Measurements from ENCODE around the gene MDGA2.
A peak's percentile ranks its signal among the peaks of the same experiment; 100 is the strongest.

MDGA2 gene

DNA sequence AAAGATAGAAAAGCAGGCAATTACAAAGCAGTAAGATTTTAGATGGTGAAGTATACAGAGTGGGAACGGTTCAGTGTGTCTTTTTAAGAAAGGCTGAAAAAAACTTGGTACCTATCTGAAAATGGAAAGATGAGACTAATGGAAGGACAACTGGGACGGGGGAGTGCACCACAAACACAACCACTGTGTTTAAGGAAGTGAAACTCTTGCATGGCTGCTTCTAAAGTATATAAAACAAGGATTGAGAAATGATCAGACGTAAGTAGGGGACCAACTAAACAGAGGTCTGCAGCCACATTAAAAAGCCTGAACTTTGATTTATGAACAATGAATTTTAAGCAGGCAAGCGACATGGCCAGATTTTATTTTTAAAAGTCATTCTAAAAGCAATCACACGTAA is 328.6 kb downstream of the MDGA2 start:
- no peaks in the 10 kb centered on the region for H3K9me3 Mint-ChIP-seq
- no peak overlapping the region for H3K27ac Mint-ChIP-seq
- TF ChIP-seq, protein P1, sequence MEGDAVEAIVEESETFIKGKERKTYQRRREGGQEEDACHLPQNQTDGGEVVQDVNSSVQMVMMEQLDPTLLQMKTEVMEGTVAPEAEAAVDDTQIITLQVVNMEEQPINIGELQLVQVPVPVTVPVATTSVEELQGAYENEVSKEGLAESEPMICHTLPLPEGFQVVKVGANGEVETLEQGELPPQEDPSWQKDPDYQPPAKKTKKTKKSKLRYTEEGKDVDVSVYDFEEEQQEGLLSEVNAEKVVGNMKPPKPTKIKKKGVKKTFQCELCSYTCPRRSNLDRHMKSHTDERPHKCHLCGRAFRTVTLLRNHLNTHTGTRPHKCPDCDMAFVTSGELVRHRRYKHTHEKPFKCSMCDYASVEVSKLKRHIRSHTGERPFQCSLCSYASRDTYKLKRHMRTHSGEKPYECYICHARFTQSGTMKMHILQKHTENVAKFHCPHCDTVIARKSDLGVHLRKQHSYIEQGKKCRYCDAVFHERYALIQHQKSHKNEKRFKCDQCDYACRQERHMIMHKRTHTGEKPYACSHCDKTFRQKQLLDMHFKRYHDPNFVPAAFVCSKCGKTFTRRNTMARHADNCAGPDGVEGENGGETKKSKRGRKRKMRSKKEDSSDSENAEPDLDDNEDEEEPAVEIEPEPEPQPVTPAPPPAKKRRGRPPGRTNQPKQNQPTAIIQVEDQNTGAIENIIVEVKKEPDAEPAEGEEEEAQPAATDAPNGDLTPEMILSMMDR (IDR thresholded peaks at IDR 0.05; ENCODE audit: unreplicated experiment in 3 of 3): no peak
- H3K4me3 Mint-ChIP-seq: no peak overlapping the region
- H3K4me1 Mint-ChIP-seq: peaks cover 21% of the 10 kb centered on the region
- no peaks in the 10 kb centered on the region for H3K36me3 Mint-ChIP-seq (ENCODE audit: low read depth)
- no peaks in the 10 kb centered on the region for H3K27me3 Mint-ChIP-seq (ENCODE audit: low read depth)

DNA sequence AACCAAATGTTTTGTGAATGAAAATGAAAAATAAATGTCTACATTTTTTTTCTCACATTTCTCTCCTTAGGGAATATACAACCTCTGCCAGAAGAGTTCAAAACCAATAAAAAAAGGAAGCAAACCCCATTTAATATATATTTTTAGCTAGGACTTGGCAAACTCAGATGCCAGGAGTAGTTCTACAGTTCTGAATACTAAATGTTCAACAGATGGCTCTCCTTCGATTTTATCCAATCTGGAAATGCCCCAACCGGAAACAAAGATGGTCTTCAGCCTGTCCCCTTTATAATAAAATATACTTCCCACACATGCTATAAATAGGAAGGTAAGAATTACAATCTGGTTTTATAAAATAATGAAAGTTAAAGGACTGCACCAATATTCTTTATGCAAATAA is 330.4 kb downstream of the MDGA2 start:
- no peaks in the 10 kb centered on the region for H3K9me3 Mint-ChIP-seq
- no peak overlapping the region for H3K4me3 Mint-ChIP-seq
- H3K4me1 Mint-ChIP-seq: peaks cover 21% of the 10 kb centered on the region
- TF ChIP-seq, protein P1 (IDR thresholded peaks at IDR 0.05; ENCODE audit: unreplicated experiment in 3 of 3): no peak
- no peaks in the 10 kb centered on the region for H3K36me3 Mint-ChIP-seq (ENCODE audit: low read depth)
- H3K27me3 Mint-ChIP-seq (ENCODE audit: low read depth): no peaks in the 10 kb centered on the region
- no peak overlapping the region for H3K27ac Mint-ChIP-seq

DNA sequence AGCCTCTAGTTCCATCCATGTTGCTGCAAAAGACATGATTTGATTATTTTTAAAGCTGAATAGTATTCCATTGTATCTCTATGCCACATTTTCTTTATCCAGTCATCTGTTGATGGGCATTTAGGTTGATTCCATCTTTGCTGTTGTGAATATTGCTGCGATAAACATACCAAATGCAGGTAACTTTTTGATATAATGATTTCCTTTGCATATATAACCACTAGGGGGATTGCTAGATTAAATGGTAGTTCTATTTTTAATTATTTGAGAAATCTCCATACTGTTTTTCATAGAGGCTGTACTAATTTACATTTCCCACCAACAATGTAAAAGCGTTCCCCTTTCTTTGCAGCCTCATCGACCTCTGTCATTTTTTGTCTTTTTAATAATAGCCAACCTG is 342.5 kb downstream of the MDGA2 start:
- no peaks in the 10 kb centered on the region for H3K9me3 Mint-ChIP-seq
- TF ChIP-seq, protein P1 (IDR thresholded peaks at IDR 0.05; ENCODE audit: unreplicated experiment in 3 of 3): peak; percentile 23 to 27 (median 25)
- H3K36me3 Mint-ChIP-seq (ENCODE audit: low read depth): no peaks in the 10 kb centered on the region
- no peaks in the 10 kb centered on the region for H3K27me3 Mint-ChIP-seq (ENCODE audit: low read depth)
- H3K4me3 Mint-ChIP-seq: no peak overlapping the region
- no peak overlapping the region for H3K27ac Mint-ChIP-seq
- H3K4me1 Mint-ChIP-seq: peaks cover 14% of the 10 kb centered on the region

GRCh38 chr14:47332106-47332505 is 343.3 kb downstream of the MDGA2 start:
- TF ChIP-seq, protein P1 (IDR thresholded peaks at IDR 0.05; ENCODE audit: unreplicated experiment in 3 of 3): no peak
- Mint-ChIP-seq H3K27ac (peak overlapping the region in 2 of 3 experiments; percentile 16 to 61), H3K27me3 (ENCODE audit: low read depth) (no peaks in the 10 kb centered on the region), H3K4me3 (no peak overlapping the region), H3K9me3 (no peaks in the 10 kb centered on the region), H3K36me3 (ENCODE audit: low read depth) (no peaks in the 10 kb centered on the region), H3K4me1 (peaks cover 21% of the 10 kb centered on the region)

DNA sequence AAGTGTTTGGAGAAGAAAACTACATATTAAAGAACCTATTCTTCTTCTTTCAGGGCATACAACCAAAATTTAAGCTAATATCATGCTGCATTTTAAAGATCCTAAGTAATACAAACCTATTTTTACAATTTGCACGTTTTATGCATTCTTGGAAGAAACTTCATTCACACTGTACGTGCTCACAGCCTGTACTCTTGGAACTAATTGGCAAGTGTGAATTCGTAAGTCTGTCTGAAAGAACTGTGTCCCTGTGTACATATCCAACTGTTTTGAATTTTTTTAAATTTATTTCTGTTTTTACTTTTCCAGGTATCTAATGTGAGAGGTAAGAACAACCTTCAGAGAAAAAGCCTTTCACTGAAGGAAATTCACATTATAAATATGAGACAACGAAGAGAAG is 347.0 kb downstream of the MDGA2 start:
- TF ChIP-seq, protein P1 (IDR thresholded peaks at IDR 0.05; ENCODE audit: unreplicated experiment in 3 of 3): no peak

GRCh38 chr14:47327336-47327735 is 348.1 kb downstream of the MDGA2 start:
- TF ChIP-seq, protein P1 (IDR thresholded peaks at IDR 0.05; ENCODE audit: unreplicated experiment in 3 of 3): no peak
- H3K27me3 Mint-ChIP-seq (ENCODE audit: low read depth): no peaks in the 10 kb centered on the region
- H3K9me3 Mint-ChIP-seq: no peaks in the 10 kb centered on the region
- H3K36me3 Mint-ChIP-seq (ENCODE audit: low read depth): no peaks in the 10 kb centered on the region
- H3K27ac Mint-ChIP-seq: peak overlapping the region in 1 of 3 experiments; percentile 27
- H3K4me3 Mint-ChIP-seq: no peak overlapping the region
- H3K4me1 Mint-ChIP-seq: peaks cover 25% of the 10 kb centered on the region

More for the DNA sequence above, 347.0 kb downstream of the MDGA2 start:
- Mint-ChIP-seq H3K4me1 (peaks cover 21% of the 10 kb centered on the region), H3K27ac (no peak overlapping the region), H3K27me3 (ENCODE audit: low read depth) (no peaks in the 10 kb centered on the region), H3K9me3 (no peaks in the 10 kb centered on the region), H3K4me3 (no peak overlapping the region), H3K36me3 (ENCODE audit: low read depth) (no peaks in the 10 kb centered on the region)
